ENCODE data around the gene EPX.

DNA sequence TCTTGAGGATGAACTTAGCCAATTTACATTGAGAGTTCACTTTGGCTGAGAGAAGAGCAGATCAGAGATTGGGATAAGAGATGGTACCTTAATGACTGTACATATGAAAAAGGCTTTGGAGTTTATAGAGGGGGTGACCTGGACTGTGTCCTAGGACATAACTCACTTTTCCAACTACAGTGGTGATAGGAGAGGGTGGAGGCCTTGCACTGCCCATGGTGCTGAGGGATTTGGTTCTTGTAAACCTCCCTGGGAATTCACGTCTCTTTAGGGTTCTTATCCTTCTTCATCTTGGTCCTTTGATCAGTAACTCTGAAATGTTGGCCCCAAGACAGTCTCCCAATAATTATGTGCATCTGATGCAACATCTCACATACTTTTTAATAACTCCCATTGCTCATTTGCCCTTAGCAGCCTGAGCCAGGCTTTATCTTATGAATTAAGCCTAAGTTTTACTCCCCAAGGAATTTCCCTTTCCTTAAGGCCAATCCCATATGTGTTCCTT, 44.5 kb upstream of the EPX start, which contains the start of gene OR4D1:
- TF ChIP-seq GATA2 (IDR thresholded peaks at IDR 0.05; ENCODE audit: low read depth, low read length) (no peak), GATA3 (IDR thresholded peaks at IDR 0.05; ENCODE audit: low read depth, low read length) (no peak)
